GM21423 (cell line): ENCODE results near the gene NDUFB4.
"Not testable (repeated sequence)": the region's sequence is repeated elsewhere in the genome, so short reads cannot be mapped to it uniquely, and the experiment has no call there.

Experiments
- ATAC-seq: cut with Tn5 transposase; IDR thresholded peaks from one replicate; pipeline ENCODE4 v1.9.1; 2021; ENCODE audit warnings: mild to moderate bottlenecking, moderate library complexity; ENCODE audit not compliant: unreplicated experiment

NDUFB4 gene

DNA sequence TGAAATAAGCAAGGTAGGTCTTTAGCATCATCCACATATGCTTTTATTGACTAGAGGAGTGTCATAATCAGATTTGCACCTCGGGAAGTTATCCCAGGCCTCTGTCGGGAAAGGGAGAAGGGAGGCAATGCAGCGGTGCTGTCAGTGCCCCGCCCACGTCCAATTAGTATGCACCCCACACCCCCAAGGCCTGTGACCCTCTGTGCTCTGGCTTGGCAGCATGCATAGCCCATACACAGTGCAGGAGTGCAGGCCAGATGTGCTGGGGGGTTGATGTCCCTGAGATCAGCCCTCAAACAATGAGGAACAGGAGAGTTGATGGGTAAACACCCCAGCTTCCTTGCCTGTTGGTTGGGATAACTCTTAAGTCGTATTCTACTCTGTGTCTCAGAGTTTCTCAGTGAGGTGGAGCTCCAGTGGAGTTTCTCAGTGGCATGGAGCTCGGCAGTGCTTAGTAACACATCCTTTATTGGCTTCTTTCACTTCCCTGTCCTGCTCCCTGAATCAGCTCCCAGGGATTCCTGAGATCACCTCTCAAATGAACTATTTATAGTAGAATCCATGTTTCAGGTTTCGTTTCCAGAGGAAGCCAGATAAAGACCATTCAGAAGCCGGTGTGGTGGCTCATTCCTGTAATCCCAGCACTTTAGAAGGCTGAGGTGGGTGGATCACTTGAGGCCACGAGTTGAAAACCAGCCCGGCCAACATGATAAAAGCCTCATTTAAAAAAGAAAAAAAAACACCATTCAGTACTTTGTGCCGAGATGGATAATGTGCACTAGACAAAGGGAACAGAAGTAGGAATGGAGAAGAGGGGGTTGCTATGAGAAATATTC, 26.7 kb upstream of the NDUFB4 start:
- ATAC-seq, result no peak

DNA sequence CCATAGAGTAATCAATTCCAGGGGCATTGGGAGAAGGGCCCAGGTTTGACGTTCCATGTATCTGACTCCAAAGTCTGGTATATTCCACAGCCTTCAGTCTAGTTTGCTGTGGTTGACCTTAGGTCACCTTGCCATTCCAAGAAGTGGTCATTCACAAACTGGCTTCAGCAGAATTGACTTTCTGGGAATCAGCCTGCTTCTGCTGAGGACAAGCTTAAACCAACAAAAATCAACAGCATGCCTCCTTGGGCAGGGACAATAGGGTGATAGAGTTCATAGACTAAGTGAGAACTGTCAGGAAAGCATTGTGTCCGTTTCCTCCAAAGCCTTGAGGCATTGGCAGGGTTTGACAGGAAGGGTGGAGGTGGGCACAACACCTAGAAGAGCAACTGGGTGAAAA, 24.1 kb upstream of the NDUFB4 start:
- no peak for ATAC-seq

DNA sequence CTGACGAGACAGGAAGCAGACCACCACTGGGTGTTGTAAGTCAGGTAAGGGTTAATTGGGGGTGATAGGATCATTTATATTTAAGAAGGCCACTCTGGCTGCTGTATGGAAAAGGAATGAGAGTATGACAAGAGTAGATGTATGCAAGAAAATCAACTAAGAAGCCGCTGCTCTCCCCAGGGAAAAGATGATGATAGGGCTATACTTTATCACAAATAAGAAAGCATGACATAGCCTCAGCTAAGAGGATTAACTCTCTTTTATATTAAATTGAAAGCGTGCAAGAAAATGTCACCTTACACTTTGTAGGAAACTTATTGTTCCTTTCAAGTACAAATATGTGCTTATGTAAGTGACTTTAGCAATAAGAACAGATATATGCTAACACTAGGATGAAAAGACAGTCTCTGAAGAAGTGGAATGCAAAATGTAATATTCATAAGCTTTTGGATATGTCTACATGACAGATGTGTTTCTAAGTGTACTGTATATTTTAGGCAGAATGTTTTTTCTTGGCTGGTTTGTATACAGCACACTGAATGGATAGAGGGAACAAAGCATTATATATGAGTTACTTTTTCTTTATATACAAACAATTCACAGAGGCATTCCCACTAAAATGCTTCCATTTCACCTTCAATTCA, 8.7 kb upstream of the NDUFB4 start:
- no peak for ATAC-seq

DNA sequence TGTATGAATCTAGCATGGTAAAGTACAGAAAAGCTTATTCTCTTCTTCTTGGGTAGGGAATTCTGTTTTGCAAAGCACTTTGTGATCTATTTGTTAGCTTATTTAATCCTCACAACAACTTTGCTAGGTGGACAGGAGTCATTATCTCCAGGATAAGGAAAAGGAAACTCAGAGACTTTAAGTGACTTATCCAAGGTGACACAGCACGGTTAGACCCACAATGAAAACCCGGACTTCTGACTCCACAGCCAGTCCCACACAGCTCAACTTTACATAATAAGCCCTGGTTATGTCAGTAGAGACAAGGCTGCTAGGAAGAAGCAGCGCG, 384 bp upstream of the NDUFB4 start:
- no peak for ATAC-seq

DNA sequence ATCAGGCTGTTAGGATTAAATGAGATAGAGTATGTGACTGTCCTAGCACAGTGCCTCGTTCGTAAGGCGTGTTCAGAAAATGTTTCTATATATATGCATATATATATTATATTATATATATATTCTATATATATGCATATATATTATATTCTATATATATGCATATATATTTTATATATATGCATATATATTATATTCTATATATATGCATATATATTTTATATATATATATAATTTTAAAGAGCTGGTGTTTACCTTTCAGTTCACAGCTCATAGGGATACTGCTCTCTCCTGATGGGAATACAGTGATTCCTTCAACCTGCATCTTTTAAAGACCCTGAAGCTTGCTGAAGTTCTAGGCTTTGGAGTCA, 702 bp downstream of the NDUFB4 start:
- ATAC-seq, result no peak

DNA sequence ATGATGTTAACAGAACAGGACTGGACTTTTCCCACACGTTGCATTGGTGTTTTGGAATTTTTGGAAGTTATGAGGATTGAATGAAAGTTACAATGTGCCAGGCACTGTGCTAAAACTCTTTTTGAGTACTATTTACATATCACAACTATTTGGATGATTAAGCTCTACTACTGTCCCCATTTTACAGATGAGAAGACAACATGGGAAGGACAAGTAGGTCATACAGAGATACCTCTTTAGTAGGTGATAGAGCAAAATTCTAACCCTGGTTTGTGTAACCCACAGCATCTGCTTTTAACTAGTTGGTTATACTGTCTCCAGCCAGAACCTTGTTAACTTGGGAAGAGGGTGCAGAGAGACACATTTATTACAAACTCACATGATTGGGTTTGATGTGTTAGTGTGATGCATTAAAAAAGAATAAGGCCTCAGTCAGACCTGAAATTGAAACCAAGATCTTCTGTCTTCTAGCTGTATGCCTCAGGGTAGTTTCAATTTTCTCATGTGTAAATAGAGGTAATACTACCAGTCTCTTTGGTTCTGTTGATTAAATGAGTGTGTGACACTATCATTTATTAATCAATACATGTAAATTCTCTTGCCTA, 1.4 kb downstream of the NDUFB4 start:
- peak; percentile 41 for ATAC-seq

DNA sequence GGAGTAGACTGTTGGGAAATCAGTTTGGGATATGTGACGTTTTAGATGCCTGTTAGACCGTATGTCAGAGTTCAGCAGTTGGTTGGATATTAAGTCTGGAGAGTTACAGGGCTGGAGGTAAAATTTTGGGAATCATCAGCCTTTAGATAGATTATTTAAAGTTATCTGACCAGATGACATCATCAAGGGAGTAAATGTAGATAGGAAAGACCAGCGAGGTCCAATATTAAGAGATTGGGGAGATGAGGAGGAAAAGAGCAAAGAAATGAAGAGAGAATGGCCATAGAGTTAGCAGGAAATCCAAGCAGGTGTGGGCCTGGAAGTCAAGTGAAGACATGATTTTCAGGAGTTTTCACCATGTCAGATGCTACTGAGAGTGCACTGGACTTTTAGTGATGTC, 3.1 kb downstream of the NDUFB4 start:
- ATAC-seq, result no peak

DNA sequence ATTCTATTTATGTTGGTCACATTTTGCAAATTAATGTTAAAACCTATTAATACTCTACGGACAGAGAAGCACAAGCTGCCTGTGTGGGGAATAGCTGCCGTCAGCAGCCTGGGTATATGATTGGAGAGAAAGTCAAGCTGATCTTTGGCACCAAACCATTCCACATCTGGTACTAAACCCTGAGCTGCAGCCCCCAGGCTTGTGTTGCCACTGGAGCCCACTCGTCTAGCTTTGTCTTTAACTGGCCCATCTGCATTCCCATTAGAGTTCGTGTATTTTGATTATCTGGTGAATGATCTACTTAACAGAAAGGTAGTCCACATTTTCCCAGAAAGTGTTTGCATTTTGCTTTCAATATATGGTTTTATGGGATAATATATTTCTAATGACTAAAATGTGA, 5.4 kb downstream of the NDUFB4 start:
- ATAC-seq, result no peak

DNA sequence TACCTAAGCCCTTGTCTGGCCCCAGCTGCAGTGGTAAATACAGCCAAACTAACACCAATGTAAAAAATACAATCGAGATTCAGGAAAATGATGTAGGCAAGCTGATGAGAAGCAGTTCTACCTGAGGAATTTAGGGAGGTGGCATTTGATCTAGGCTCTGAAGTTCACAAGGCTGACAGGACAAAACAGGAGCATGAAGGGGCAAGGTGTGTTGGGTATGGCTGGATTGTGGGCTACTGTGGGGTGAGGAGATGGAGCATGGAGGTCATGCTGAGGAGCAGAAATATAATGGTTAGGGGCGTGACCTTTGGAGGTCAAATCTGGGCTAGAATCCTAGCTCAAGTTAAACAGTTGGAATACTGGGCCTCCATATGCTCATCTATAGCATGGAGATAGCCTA, 6.5 kb downstream of the NDUFB4 start:
- no peak for ATAC-seq

DNA sequence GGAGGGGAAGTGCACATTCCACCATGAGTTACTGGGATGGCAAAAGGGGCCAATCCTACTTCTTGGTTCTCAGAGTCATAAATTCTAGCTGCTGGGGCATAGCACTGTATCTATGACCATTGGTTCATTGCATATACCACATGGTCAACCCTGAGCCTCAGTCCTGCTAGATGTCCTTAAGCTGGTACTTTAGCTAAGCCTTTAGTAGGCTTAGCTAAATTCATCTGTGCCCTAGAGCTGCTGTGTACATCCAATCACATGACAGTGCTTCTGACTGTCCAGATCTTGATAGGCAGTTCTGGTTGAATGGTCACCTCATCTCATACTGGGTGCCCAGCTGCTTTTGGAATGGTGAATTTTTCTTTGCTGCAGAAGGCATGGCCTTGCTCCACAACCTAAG, 8.2 kb downstream of the NDUFB4 start:
- no peak for ATAC-seq

DNA sequence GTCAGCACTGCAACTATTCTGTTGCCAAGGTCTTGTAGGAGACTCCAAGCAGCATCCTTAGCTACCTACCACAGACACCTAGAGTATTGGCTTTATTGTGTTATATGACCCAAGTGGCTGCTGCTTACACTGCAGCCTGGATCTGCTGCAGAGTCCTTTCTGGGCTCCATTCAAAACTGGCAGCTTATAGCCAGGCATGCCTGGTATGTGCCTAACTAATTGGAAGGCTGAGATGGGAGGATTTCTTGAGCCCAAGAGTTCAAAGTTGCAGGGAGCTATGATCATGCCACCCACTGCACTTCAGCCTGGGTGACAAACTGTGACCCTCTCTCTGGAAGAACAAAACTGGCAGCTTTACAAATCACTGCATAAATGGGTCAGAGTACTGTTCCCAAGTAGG, 8.6 kb downstream of the NDUFB4 start:
- ATAC-seq, result no peak

DNA sequence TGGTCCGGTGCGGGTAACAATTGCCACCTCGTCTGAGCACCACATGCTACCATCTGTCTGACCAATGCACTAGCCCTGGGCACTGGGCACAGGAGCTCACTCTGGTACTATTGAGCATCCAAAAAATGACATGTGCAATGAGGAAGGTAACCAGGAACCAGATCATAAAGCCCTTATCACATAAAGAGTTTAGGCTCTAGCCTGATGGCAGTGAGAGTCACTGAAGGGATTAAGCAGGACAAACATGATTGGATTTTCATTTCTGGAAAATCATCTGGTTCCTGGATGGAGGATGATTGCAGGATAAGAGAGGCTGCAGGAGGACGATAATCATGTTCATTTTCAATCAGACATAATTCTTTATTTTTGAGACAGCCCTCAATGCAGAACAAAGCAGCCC, 12.4 kb downstream of the NDUFB4 start:
- ATAC-seq, result no peak

DNA sequence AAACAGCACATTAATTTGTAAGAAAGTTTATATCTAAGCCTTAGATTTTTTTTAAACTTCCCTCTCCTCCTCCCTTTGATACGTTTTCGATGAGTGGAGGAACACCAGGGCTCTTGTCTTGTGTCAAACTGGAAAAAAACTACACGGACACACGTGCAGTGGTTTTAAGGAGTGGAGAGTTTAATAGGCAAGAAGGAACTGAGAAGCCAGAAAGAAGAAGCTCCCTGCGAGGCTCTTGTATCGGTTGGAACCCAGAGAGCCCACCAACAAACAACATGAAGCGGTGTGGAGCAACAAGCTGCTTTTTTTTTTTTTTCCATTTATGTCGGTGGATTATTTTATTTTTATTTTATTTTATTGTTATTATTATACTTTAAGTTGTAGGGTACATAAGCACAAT, 18.6 kb downstream of the NDUFB4 start:
- ATAC-seq, result no peak

DNA sequence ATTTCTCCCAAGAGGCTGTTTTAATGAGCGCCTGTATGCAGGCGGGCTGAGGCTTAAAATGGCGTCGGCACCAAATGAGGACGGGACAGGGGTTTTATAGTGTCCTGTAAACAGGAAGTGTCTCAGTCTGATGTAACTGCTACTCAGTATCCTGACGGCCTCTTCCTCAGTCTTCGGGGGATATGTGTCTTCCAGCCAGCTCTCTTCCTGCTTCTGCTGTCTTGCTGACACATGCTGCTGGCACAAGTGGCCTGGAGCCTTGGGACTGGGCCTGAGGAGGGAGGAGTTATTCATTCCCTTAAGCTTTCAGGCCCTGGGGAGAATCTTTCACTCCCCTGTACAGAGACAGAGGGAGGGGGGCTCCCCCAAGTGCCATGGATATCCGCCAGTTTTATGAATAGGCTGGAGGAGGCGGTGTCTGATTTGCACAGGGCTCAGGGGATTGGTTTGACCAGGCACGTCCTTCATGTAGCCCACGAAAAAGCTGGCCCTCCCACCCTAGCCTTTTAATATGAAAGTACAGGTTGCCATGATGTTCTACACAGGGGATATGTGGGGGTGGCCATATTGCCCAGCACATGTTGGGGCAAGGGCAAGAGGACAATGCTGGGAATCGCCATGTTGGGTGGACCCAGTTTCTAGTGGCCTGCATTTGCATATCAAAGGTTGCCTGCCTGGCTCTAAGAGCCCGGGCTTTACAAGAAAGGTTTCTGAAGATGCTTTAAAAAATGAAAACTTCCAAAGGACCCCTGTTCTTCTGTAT, 19.9 kb downstream of the NDUFB4 start:
- ATAC-seq, result no peak

DNA sequence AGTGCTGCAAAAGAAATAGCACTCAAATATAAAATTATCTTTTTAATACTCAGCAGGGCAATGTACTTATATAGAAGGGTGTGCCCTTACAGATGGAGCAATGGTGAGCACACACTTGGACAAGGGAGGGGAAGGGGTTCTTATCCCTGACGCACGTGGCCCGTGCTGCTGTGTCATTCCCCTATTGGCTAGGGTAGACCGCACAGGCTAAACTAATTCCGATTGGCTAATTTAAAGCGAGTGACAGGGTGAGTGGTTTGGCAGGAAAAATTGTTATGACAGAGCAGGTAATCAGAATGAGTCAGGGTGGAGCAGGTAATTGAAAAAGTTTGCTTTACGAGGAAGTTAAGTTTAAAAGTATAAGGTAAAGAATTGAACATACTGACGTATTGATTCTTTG, 20.6 kb downstream of the NDUFB4 start:
- not testable (repeated sequence) for ATAC-seq

DNA sequence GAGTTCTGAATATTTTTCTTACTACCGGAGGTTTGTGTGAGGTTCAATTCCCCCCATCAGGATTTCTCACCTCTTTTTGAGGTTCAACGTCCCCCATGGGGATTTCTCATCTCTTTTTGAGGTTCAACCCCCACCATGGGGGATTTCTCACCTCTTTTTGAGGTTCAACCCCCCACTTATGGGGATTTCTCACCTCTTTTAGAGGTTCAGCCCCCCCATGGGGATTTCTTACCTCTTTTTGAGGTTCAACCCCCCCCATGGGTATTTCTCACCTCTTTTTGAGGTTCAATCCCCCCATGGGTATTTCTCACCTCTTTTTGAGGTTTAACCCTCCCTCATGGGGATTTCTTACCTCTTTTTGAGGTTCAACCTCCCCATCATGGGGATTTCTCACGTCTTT, 26.3 kb downstream of the NDUFB4 start:
- no peak for ATAC-seq

DNA sequence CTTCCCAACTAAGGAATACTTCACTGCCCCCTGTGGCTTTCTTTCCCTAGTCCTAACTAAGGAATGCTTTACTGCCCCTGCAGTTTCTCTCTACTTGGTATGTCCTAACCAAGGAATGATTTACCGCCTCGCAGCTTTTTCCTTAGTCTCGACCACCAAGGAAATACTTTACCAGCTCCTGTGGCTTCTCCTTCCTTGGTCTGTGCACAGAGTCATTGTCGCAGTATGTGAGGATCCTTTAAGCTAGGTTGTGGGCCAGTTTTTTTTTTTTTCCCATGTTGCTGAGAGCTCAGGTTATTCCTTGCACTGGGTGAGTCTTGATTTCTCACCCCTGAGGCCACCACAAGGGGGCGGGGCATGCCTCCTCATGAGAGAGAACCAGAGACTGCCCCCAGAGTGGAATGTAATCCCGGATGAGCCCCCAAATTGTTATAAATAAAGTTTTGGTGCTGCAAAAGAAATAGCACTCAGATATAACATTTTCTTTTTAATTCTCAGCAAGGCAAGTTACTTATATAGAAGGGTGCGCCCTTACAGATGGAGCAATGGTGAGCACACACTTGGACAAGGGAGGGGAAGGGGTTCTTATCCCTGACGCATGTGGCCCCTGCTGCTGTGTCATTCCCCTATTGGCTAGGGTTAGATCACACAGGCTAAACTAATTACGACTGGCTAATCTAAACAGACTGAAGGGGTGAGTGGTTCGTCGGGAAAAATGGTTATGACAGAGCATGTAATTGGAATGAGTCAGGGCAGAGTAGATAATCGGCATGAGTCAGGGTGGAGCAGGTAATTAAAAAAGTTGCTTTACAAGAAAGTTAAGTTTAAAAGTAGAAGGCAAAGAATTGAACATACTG, 27.0 kb downstream of the NDUFB4 start:
- ATAC-seq, result no peak

DNA sequence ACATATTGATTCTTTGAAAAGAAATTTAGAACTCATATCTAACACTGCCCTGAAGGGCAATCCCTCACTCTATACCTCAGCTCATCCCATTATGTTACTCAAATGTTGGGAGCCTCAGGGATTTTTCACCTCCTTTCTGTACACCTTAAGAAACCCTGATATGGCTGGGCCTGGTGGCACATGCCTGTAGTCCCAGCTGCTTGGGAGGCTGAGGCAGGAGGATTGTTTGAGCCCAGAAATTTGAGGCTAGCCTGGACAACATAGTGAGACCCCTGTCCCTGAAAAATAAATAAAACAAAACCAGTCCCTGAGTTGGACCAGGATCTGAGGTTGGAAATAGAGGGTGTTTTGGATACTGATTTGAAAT, 27.6 kb downstream of the NDUFB4 start:
- no peak for ATAC-seq

DNA sequence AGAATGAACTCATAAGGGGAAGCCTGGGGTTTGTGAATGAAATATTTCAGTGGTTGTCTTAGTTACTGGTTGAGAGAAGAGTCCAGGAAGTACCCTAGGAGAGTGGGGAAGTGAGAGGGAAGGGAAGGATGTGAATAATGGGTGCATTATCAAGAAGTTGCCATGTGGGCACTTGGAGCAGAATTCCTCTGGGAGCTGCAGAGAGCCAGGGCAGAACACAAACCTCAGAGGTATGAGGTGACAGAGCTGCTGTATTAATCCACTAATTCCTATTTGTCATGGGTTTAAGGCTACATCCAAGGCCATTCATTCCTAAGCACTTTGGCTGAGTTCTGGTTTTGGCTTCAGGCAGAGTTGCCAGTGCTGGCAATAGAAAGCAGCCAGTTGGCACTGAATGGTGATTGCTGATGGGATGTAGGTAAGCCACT, 29.0 kb downstream of the NDUFB4 start:
- no peak for ATAC-seq

DNA sequence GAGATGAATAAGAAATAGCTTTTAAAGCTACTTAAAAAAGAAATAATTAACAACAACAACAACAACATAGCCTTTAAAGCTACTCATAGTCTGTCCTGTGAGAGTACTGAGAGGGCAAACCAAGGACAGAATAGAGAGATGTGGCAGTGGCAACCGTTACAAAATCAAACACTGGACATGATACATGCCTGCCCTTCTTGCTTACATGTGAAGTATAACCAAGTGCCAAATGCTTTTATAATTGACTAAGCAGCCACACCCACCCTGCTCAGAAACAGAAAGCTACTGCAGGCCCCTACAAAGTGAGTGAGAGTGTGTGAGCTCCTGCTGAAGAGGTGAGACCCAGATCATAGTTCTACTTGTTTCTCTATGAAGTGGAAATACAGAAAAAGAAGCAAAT, 38.4 kb downstream of the NDUFB4 start:
- ATAC-seq, result no peak
